HFF-Myc (cell line): ENCODE results near the gene ADAMTS17.

Experiments used
- DNase-seq: peaks from one replicate; pipeline ENCODE4 v3.0.0-alpha.2; 2011; ENCODE audit warnings: low read depth; ENCODE audit errors: extremely low read depth
- H3K4me3 ChIP-seq: replicated peaks from 2 replicates; pipeline ENCODE4 v1.5.1; 2011; ENCODE audit warnings: low read depth, mild to moderate bottlenecking, control low read depth, low read length
- CTCF ChIP-seq: IDR thresholded peaks from 2 replicates; pipeline ENCODE4 v1.5.1; 2012; ENCODE audit warnings: mild to moderate bottlenecking, low read depth, low read length, control low read depth; ENCODE audit errors: missing control alignments

The ADAMTS17 gene

DNA sequence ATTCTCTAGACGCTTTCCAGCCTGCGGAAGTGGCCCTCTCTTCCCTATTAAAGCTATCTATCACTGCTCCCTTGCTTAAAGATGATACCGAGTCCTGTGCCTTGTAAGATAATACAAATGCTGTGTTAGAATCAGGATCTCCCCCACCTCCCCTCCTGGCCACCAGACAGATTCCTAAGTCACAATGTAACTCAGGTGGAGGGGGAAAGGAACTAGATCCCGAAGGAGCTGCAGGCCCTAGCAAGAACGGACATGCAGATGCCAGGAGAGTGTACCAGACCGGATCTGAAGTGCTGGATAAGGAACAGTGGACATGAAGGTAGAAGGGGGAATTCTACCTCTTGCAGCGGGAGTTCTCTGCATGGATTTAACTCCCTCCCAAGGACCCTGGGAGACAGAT lies 377.8 kb downstream of the ADAMTS17 start:
- no peak overlapping the region for H3K4me3 ChIP-seq
- no peak for DNase-seq
- TF ChIP-seq CTCF, result no peak

DNA sequence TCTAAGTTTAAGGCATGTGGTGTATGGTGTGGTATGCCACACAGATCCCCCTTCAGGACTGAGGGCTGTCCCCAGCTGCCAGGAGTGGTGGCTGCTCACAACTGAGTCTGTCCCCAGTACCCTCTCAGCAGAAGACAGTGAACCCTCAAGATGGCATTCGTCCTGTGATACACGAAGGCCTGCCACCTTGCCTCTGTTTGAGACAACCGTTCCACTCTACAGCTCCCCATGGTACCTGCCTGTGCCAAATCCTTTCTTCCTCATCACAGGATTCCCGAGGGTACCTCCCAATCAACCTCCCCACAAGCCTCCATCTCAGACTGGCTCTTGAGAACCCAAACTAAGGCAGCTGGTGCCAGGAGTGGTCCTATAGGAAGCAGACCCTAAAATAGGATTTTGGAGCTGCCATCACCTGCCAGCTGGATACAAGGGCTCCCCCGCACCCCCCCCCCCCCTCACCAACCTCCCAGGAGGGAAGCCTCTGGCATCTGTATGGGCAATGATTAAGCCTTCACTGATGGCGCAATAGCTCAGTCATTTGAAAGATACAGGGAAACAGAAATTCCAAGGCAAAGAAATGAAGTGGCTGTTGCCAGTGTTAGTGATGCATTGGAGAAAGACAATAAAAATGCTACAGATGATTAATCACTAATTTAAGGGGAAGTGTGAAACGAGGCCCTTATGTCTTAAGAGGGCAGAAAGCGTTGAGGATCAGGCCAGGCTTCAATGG lies 378.5 kb downstream of the ADAMTS17 start:
- no peak overlapping the region for H3K4me3 ChIP-seq
- no peak for TF ChIP-seq CTCF
- no peak for DNase-seq

DNA sequence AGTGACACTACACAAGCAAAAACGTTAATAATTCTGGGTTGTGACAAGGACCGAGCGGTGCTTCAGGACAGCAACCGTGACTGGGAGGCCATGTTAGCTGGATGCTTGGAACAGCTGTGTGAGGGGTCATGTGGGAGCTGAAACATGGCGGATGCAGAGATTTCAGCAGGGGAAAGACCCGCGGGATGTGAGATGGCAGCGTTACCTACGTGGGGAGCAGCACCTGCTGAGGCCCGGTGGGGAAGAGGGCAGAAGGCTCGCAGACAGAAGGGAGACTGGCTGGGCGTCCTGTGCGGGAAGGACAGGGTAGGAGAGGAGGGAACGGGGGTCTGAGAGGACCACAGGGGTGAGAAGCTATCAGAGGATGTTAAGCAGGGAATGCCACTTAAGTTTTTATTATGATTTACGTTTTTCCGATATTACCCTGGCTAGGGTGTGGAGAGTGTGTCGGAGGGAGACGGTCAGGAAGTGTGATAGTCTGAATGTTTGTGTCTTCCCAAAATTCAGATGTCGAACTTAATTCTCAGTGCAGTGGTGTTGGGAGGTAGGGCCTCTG lies 379.7 kb downstream of the ADAMTS17 start:
- no peak overlapping the region for H3K4me3 ChIP-seq
- no peak for TF ChIP-seq CTCF
- DNase-seq, result no peak

DNA sequence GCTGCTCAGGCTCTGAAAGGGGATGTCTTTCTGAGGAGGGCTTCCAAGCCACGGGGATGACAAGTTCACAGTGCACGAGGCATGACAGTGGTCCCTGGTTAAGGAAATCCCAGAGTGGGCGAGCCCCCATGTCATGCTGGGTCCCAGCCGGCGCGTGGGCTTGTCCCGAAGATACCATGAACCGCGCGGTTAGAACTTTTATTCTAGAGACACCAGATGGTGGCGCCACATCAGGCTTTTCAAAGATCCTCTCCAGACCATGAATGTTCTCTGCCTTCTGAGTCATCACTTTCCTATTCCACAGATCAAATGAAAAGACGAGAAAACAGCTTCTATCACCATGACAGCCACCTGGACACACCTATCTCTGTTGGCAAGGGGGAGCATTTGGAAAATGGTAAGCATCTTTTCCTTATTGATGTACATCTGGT lies 380.7 kb downstream of the ADAMTS17 start:
- H3K4me3 ChIP-seq, result no peak overlapping the region
- no peak for TF ChIP-seq CTCF
- no peak for DNase-seq

DNA sequence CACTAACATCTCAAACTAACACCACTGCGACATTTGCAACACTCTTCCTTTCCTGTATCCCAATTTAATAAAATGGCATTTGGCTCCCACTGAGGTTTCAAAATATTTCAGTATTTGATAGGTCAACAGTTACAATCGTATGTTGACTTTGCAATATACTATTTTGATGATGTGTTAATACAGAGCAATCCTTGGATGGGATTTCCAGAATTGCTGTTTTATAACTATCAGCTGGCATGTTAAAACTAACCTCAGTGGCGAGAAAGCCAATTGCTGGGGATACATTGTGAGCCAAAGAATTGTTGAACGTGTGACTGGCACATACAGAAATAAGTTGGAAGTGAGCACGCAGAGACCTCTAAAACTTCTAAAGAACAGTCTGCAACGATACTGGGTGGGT lies 382.4 kb downstream of the ADAMTS17 start:
- DNase-seq, result no peak
- H3K4me3 ChIP-seq, result no peak overlapping the region
- no peak for TF ChIP-seq CTCF

GRCh38 chr15:99958426-99959097 lies 383.2 kb downstream of the ADAMTS17 start:
- TF ChIP-seq CTCF, result no peak
- H3K4me3 ChIP-seq, result no peak overlapping the region
- no peak for DNase-seq

- H3K4me3 ChIP-seq, result no peak overlapping the region
- no peak for DNase-seq
- TF ChIP-seq CTCF, result no peak
Observed at GRCh38 chr15:99957642-99958013, 384.1 kb downstream of the ADAMTS17 start.
